Activated T-cell treated with anti-CD3 and anti-CD28 coated beads, Interleukin-2, amount 50 U/mL, for 24 hours (primary cell): ENCODE measurements around the gene COL5A1.

Experiments used
- DNase-seq: peaks from one replicate; pipeline ENCODE4 v3.0.0-alpha.2; 2020
- H3K27ac Mint-ChIP-seq: 2 replicates; pipeline ENCODE4 v1.8.0; 2020; ENCODE audit warnings: mild to moderate bottlenecking, mixed read lengths
- H3K27me3 Mint-ChIP-seq: 2 replicates; pipeline ENCODE4 v1.8.0; 2020; ENCODE audit warnings: mixed read lengths
- H3K36me3 Mint-ChIP-seq: 2 replicates; pipeline ENCODE4 v1.8.0; 2020; ENCODE audit warnings: low read depth, mixed read lengths
- H3K4me1 Mint-ChIP-seq: 2 replicates; pipeline ENCODE4 v1.8.0; 2020; ENCODE audit warnings: low read depth, mixed read lengths
- H3K4me3 Mint-ChIP-seq: 2 replicates; pipeline ENCODE4 v1.8.0; 2020; ENCODE audit warnings: mild to moderate bottlenecking, moderate library complexity, mixed read lengths
- H3K9me3 Mint-ChIP-seq: 2 replicates; pipeline ENCODE4 v1.8.0; 2020; ENCODE audit warnings: mixed read lengths

The COL5A1 gene

DNA sequence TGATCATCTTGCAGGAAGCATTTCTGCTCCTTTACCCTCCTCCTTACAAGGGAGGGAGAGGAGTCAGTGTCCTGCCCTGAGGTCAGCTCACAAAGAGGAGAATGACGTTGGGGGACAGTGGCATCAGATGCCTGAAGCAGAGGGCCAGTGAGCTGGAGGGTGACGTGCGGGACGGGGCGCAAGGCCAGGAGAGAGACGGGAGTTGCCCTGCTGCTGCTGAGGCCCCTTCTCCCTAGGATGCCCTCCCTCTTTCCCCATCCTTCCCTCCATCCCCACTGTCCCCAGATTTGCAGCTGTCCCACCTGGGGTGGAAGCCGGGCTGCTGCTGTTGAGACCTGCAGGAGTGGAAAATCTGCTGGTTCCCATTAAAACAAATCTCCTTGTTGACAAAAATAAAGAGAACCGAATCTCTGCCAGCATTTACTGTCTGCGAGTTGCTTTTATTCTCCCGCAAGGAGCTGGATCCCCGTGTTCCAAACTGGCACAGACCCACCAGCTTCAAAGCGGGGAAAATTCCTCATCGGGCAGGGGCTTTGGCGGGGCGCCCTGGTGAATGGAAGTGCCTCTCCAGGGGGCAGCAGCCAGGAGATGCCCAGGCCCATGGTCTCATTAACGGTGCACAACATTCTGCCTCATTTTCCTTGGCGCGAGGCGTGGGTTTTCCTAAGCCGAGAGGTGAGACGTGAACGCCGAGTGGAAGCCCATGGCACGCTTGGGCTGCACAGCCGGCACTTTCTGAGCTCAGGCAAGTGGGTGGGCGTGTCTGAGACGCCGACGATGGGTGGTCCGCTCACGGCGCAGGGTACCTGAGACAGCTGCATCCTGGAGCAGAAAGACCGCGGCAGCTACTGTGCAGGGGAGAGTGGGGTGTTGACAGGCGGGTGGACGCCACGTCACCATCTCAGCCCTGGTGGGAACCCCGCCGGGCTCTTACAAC is 13.9 kb upstream of the COL5A1 start:
- Mint-ChIP-seq H3K27me3 (peaks cover 6% of the 10 kb centered on the region), H3K27ac (no peak overlapping the region), H3K9me3 (no peaks in the 10 kb centered on the region), H3K4me3 (no peak overlapping the region), H3K4me1 (no peaks in the 10 kb centered on the region), H3K36me3 (no peaks in the 10 kb centered on the region)
- DNase-seq = no peak

DNA sequence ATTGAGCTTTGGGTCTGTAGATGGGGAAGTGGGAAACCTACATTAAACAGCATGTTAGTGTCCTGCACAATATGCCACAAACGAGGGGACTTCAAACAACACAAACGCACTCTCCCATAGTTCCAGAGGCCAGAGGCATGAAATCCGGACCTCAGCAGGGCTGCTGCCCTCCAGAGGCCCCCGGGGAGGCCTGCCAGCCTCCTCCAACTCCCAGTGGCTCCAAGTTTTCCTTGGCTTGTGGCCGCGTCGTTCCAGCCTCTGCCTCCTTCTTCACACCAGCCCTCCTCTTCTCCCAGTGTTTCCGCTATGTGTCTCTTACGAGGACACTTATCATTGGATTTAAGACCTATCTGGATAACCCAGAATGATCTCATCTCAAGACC is 13.3 kb upstream of the COL5A1 start:
- Mint-ChIP-seq H3K9me3 (no peaks in the 10 kb centered on the region), H3K27me3 (peaks cover 6% of the 10 kb centered on the region), H3K4me1 (no peaks in the 10 kb centered on the region), H3K4me3 (no peak overlapping the region), H3K36me3 (no peaks in the 10 kb centered on the region), H3K27ac (no peak overlapping the region)
- no peak for DNase-seq

DNA sequence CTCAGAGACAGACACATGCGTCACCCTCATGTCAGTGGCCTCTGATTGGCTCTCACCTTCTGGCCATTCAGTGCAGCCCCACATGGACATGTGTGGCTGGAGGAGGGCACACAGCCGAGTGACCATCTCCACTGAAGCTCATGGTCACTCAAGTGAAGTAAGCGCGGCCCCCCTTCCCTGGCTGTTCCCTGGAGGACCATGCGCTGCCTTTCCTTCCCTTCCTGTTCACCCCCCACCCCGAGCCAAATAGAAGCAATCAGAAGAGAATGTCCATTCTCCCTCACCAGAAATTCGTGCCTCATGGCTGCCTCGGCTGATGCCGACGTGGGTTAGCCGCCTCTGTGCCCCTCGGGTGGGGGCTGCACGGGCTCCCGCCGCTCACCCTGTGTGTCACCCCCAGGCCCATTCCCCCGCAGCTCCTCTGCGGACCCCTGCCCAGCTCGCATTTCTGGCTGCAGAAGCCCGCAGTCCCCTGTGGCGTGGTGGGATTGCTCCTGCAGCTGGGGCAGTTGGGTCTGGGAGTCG is 12.5 kb upstream of the COL5A1 start:
- H3K36me3 Mint-ChIP-seq = no peaks in the 10 kb centered on the region
- H3K4me1 Mint-ChIP-seq = no peaks in the 10 kb centered on the region
- DNase-seq = no peak

DNA sequence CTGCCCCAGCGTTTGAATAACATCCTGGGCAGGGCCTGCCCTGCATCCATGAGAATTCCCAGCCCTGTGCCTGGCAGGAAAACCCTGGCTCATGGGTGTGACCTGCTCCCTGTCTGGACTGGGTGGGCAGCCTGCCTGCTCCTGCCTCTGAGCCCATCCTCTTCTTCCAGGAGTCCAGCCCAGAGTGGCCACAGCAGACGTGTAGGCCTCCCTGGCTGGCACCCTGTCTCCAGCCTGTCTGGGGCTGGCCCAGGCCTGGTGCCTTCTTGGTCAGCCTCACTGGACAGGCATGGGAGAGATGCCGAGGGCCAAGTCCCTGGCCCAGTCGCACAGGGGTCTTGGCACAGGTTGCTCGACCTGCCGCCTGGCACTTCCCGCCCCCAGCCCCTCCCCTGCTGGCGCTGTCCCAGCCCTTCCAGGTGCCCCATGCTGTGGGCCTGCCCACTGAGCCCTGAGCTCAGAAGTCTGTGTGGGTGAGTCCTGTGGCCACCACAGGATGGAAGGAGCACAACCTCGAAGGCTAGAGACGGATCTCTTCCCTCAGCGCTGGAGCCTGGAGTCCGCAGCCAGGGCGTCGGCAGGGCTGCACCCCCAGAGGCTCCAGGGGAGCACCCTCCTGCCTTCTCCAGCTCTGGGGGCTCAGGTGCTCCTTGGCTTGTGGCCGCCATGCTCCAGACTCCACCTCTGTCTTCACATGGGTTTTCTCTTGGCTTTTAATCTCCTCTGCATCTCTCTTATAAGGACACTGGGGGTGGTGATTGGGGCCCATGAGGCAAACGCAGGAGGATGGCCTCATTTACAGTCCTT is 11.8 kb upstream of the COL5A1 start:
- H3K4me1 Mint-ChIP-seq = no peaks in the 10 kb centered on the region
- H3K27ac Mint-ChIP-seq = no peak overlapping the region
- no peak for DNase-seq
- H3K4me3 Mint-ChIP-seq = no peak overlapping the region
- no peaks in the 10 kb centered on the region for H3K27me3 Mint-ChIP-seq
- H3K36me3 Mint-ChIP-seq = no peaks in the 10 kb centered on the region
- H3K9me3 Mint-ChIP-seq = no peaks in the 10 kb centered on the region

More for the DNA sequence above, 12.5 kb upstream of the COL5A1 start:
- H3K27ac Mint-ChIP-seq = no peak overlapping the region
- no peak overlapping the region for H3K4me3 Mint-ChIP-seq
- no peaks in the 10 kb centered on the region for H3K9me3 Mint-ChIP-seq
- H3K27me3 Mint-ChIP-seq = peaks cover under 1% of the 10 kb centered on the region

DNA sequence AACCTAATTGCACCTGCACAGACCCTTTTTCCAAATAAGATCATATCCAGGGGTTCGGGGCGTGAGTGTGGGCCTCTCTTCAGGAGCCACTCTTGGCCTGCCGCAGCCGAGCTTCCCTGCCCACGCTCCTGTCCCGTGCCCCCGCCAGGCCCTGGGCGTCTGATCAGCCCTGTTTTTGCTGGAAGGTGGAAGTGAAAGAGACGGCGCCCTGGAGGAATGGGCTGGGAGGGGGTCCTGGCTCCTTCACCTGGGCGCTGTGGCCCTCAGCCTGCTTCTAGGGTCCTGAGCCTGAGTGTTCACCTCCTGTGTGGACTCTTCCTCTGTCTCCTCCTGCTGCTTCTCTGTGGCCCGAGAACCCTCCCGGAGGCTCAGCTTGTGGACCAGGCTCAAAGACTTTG is 11.2 kb upstream of the COL5A1 start:
- Mint-ChIP-seq H3K9me3 (no peaks in the 10 kb centered on the region), H3K27me3 (no peaks in the 10 kb centered on the region), H3K4me1 (no peaks in the 10 kb centered on the region), H3K27ac (no peak overlapping the region), H3K4me3 (no peak overlapping the region), H3K36me3 (no peaks in the 10 kb centered on the region)
- no peak for DNase-seq

DNA sequence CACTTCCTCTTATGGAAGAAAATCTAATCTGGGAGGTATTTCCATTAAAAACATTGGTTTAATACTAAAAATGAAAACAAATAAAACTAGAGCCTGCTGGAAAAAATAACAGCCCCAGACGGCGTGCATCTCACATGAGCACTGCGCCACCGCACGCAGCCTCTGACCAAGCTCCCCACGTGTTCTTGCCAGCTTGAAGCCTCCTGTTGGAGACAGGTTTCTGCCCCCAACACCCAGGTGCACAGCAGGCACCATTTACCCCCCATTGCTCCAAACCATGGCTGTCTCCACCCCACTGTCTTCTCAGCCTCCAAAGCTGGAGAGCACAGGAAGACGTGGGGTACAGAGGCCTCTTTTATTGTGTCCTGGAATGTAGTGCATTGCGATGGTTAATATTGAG is 10.7 kb upstream of the COL5A1 start:
- Mint-ChIP-seq H3K27ac (no peak overlapping the region), H3K9me3 (no peaks in the 10 kb centered on the region), H3K36me3 (no peaks in the 10 kb centered on the region), H3K4me1 (no peaks in the 10 kb centered on the region), H3K27me3 (no peaks in the 10 kb centered on the region), H3K4me3 (no peak overlapping the region)
- DNase-seq = no peak

DNA sequence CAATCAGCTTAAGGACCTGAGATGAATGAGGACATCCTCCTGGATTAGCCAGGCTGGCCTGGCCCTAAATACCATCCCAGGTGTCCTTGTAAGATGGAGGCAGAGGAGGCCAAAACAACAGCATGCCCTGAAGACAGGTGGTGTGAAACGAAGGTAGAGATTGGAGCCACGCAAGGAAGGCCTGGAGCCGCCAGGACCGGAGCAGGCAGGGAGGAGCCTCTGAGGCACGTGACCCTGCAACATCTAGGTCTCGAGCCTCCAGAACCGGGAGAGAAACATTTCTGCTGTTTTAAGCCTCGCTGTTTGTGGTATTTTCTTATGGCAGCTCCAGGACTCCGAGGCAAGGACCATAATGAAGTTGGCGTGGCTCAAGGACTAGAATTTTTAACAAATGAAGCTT is 9.7 kb upstream of the COL5A1 start:
- no peak for DNase-seq
- Mint-ChIP-seq H3K36me3 (no peaks in the 10 kb centered on the region), H3K9me3 (no peaks in the 10 kb centered on the region), H3K4me3 (no peak overlapping the region), H3K4me1 (no peaks in the 10 kb centered on the region), H3K27me3 (peaks cover 3% of the 10 kb centered on the region), H3K27ac (no peak overlapping the region)

DNA sequence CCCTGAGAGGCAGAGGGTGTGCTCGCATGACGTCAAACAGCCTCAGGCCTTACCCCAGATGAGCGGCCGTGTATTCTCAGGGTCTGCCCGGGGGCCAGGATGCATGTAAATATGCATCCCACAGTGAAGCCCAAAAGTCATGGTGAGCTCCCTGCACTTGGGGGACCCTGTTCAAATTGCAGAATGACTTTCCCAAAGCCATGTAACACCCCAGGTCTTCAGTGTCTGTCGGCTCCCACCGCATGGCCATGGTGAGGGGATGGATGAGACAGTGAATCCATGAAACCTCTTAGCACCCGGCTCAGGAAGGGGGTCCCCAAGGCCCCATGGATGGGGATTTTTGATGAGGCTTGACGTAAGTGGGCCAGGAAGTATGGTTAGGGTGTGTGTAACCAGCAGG is 9.3 kb upstream of the COL5A1 start:
- peaks cover 3% of the 10 kb centered on the region for H3K27me3 Mint-ChIP-seq
- H3K9me3 Mint-ChIP-seq = no peaks in the 10 kb centered on the region
- no peaks in the 10 kb centered on the region for H3K4me1 Mint-ChIP-seq
- no peak for DNase-seq
- no peak overlapping the region for H3K4me3 Mint-ChIP-seq
- H3K27ac Mint-ChIP-seq = no peak overlapping the region
- H3K36me3 Mint-ChIP-seq = no peaks in the 10 kb centered on the region

DNA sequence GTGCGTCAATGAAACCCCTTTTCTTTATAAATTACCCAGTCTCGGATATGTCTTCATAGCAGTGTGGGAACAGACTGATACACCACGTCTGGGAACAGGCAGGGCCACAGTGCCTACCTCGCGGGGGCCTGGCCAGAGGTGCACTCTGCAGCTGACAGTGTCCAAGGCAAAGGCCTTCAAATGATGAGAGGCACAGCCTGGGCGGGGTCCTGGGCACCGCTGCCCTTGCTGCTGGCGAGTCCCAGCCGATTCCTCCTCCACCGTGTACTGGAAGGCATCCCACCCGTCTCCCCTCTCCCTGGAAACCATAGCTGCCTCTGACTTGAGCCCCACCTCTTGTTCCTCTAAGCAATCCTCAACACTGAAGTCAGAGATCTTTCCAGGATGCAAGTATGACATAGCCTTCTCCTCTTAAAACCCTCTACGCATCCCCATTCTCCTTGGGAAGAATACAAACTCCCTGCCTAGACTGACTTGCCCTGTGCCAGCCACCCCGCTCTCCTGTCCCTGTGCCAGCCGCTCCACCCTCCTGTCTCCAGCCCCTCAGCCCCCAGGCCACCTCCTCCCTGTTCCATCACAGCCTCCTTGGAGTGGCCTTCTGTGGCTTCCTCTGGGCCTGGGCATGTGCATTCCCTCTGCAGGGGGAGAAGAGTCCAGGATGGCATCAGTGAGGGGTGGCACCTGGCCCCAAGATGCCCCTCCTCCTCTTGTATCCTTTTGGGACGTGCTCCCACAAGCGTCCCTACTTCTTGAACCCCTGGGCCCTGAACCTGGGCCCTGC is 8.1 kb upstream of the COL5A1 start:
- Mint-ChIP-seq H3K4me1 (no peaks in the 10 kb centered on the region), H3K27me3 (peaks cover 3% of the 10 kb centered on the region), H3K9me3 (no peaks in the 10 kb centered on the region), H3K4me3 (no peak overlapping the region), H3K27ac (no peak overlapping the region), H3K36me3 (no peaks in the 10 kb centered on the region)
- DNase-seq = no peak

DNA sequence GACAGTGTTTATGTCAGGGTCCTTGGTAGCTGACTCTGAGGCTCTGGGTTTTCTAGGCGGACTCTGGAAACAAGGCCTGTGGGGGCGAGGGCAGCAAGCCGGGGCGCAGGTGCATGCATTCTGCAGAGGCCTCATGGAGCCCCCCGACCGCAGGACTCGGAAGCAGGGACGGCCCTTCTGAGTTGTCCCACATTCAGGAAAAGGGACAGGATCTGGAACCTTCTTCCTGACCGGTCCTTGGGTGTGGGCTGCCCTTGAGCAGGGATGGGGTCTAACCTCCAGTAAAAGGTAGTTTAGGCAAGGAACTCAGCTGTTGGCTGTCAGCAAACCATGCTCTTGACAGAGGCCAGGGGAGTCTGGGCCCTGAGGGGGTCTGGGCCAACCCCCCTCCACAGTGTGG is 7.4 kb upstream of the COL5A1 start:
- Mint-ChIP-seq H3K4me1 (no peaks in the 10 kb centered on the region), H3K4me3 (no peak overlapping the region), H3K27ac (no peak overlapping the region), H3K9me3 (no peaks in the 10 kb centered on the region), H3K36me3 (no peaks in the 10 kb centered on the region), H3K27me3 (peaks cover 8% of the 10 kb centered on the region)
- no peak for DNase-seq

DNA sequence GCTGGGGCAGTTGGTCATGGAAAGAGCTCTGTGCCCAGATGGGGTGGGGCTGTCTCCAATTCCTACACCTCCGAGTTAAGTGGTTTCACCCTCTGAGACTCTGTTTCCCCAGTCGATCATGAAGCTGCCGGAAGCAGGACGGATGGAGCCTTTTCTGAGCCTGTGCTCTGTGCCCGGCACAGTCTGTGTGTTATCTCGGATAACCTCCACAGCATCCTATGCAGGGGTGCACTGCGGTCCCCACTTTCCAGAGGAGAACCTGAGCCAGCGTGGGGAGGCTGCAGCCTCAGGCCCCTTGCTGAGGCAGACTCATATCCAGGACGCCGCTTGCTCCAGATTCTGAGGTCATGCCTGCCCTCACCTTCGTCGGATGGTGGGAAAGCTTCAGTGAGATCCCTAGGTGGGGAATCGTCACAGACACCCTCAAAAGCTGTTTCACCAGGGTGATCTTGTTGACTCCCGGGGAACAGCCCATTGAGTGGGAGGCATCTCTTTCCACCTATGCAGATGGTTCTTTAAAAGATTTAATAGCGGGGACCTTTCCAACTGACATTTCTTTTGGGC is 6.9 kb upstream of the COL5A1 start:
- Mint-ChIP-seq H3K36me3 (no peaks in the 10 kb centered on the region), H3K9me3 (no peaks in the 10 kb centered on the region), H3K27me3 (peaks cover 11% of the 10 kb centered on the region), H3K4me1 (no peaks in the 10 kb centered on the region), H3K4me3 (no peak overlapping the region), H3K27ac (no peak overlapping the region)
- no peak for DNase-seq

DNA sequence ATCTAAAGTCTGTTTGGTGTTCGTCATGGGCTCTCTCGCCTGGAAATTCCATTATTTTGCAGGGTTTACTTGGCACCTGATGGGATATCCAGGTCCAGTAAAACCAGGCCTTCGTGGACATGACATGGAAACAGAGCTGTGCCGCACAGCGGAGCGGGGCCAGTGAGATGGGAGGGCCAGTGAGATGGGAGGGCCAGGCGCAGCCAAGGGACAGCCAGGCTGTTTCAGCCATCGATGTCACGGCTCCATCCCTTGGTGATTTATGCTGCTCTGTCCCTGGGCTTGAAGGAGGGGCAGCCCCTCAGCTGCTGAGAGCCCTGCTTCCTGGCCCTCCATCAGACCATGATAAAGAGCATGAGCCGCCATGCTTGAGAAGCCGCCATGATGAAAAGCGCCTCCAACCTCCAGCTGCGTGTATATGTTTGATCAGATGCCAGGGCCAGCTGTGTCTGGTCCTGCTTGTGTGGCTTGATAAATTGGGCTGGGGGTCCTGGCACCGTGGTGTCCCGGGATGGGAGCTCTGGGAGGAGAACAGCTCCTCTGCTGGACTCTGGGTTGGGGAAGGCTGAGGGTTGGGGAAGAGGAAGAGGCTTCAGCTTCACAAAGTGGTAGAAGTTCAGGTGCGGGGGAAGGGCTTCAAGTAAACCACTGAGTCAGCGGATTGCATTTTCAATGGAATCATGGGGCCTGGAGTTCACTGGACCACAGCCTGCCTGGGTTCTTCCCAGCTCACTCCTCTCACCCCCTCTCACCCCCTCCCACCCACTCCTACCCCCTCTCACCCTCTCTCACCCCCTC is 6.1 kb upstream of the COL5A1 start:
- no peaks in the 10 kb centered on the region for H3K36me3 Mint-ChIP-seq
- H3K9me3 Mint-ChIP-seq = no peaks in the 10 kb centered on the region
- DNase-seq = no peak
- H3K27me3 Mint-ChIP-seq = peaks cover 19% of the 10 kb centered on the region
- H3K27ac Mint-ChIP-seq = no peak overlapping the region
- H3K4me3 Mint-ChIP-seq = no peak overlapping the region
- no peaks in the 10 kb centered on the region for H3K4me1 Mint-ChIP-seq

DNA sequence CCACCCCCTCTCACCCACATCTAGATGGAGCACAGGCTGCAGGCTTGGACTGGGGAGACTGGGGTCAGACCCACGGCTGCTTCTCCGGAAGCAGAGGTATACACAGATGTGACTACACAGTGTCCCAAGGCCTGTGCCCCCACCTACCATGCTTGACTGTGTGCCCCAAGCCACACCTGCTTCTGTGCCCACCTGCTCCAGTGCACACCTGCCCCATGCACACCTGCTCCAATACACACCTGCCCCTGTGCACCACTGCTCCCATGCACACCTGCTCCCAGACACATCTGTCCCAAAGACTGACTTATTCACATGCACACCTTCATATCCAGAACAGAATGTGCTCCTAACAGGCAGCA is 5.5 kb upstream of the COL5A1 start:
- H3K4me3 Mint-ChIP-seq = no peak overlapping the region
- peaks cover 23% of the 10 kb centered on the region for H3K27me3 Mint-ChIP-seq
- DNase-seq = no peak
- H3K27ac Mint-ChIP-seq = no peak overlapping the region
- peaks cover 1% of the 10 kb centered on the region for H3K4me1 Mint-ChIP-seq
- H3K36me3 Mint-ChIP-seq = no peaks in the 10 kb centered on the region
- no peaks in the 10 kb centered on the region for H3K9me3 Mint-ChIP-seq
